Measurements from ENCODE around the gene TRRAP. TPM values are rescaled to one million over a fixed set of nuclear protein-coding genes. Genes with fewer than 3 reads are reported as not detected.
"Not testable (repeated sequence)": the region's sequence is repeated elsewhere in the genome, so short reads cannot be mapped to it uniquely, and the experiment has no call there.

The TRRAP gene
- total and polyA plus RNA-seq, 2 donors: 11.3 to 15.1 TPM

- Histone ChIP-seq H3K27ac (ENCODE audit: low read depth in 1 of 2, low read length in 1 of 2) (no peak overlapping the region), H3K36me3 (ENCODE audit: control insufficient read depth in 2 of 2, insufficient read depth in 2 of 2, low read length in 1 of 2) (peaks cover 47 to 75% of the 10 kb centered on the region in 2 donors), H3K9me3 (ENCODE audit: control insufficient read depth in 2 of 2, insufficient read depth in 1 of 2, low read length in 1 of 2) (no peaks in the 10 kb centered on the region), H3K4me1 (ENCODE audit: control insufficient read depth in 2 of 2, insufficient read depth in 2 of 2, low read length in 2 of 2) (no peaks in the 10 kb centered on the region), H3K27me3 (ENCODE audit: control insufficient read depth in 2 of 2, insufficient read depth in 1 of 2, low read length in 1 of 2) (no peaks in the 10 kb centered on the region), H3K4me3 (ENCODE audit: low read length in 2 of 2) (no peak overlapping the region)
- DNase-seq (ENCODE audit: low read depth in 6 of 9, low spot score in 9 of 9): no peak
- 94% methylated on average over 11 of the region's 11 CpGs for WGBS
These were observed 163.2 kb downstream of the TRRAP start for GRCh38 chr7:99041526-99041925.

- Histone ChIP-seq H3K27me3 (ENCODE audit: control insufficient read depth in 2 of 2, insufficient read depth in 1 of 2, low read length in 1 of 2) (no peaks in the 10 kb centered on the region), H3K4me3 (ENCODE audit: low read length in 2 of 2) (no peak overlapping the region), H3K9me3 (ENCODE audit: control insufficient read depth in 2 of 2, insufficient read depth in 1 of 2, low read length in 1 of 2) (no peaks in the 10 kb centered on the region), H3K27ac (ENCODE audit: low read depth in 1 of 2, low read length in 1 of 2) (no peak overlapping the region), H3K36me3 (ENCODE audit: control insufficient read depth in 2 of 2, insufficient read depth in 2 of 2, low read length in 1 of 2) (peaks cover 43 to 78% of the 10 kb centered on the region in 2 donors), H3K4me1 (ENCODE audit: control insufficient read depth in 2 of 2, insufficient read depth in 2 of 2, low read length in 2 of 2) (no peaks in the 10 kb centered on the region)
- WGBS: 97% methylated on average over 5 of the region's 5 CpGs
- DNase-seq (ENCODE audit: low read depth in 6 of 9, low spot score in 9 of 9): no peak
These were observed 164.6 kb downstream of the TRRAP start for GRCh38 chr7:99042957-99043356.

GRCh38 chr7:99044858-99045257, 166.5 kb downstream of the TRRAP start:
- not testable (repeated sequence) for H3K9me3 ChIP-seq (ENCODE audit: control insufficient read depth in 2 of 2, insufficient read depth in 1 of 2, low read length in 1 of 2); H3K4me3 ChIP-seq (ENCODE audit: low read length in 2 of 2); H3K27me3 ChIP-seq (ENCODE audit: control insufficient read depth in 2 of 2, insufficient read depth in 1 of 2, low read length in 1 of 2); DNase-seq (ENCODE audit: low read depth in 6 of 9, low spot score in 9 of 9); H3K4me1 ChIP-seq (ENCODE audit: control insufficient read depth in 2 of 2, insufficient read depth in 2 of 2, low read length in 2 of 2); H3K27ac ChIP-seq (ENCODE audit: low read depth in 1 of 2, low read length in 1 of 2)
- peaks cover 33 to 72% of the 10 kb centered on the region in 2 donors for H3K36me3 ChIP-seq (ENCODE audit: control insufficient read depth in 2 of 2, insufficient read depth in 2 of 2, low read length in 1 of 2)
- 97% methylated on average over 3 of the region's 3 CpGs for WGBS

GRCh38 chr7:99046262-99046661, 167.9 kb downstream of the TRRAP start:
- H3K4me3 ChIP-seq (ENCODE audit: low read length in 2 of 2); DNase-seq (ENCODE audit: low read depth in 6 of 9, low spot score in 9 of 9); H3K27me3 ChIP-seq (ENCODE audit: control insufficient read depth in 2 of 2, insufficient read depth in 1 of 2, low read length in 1 of 2); H3K27ac ChIP-seq (ENCODE audit: low read depth in 1 of 2, low read length in 1 of 2); H3K9me3 ChIP-seq (ENCODE audit: control insufficient read depth in 2 of 2, insufficient read depth in 1 of 2, low read length in 1 of 2); H3K4me1 ChIP-seq (ENCODE audit: control insufficient read depth in 2 of 2, insufficient read depth in 2 of 2, low read length in 2 of 2): not testable (repeated sequence)
- H3K36me3 ChIP-seq (ENCODE audit: control insufficient read depth in 2 of 2, insufficient read depth in 2 of 2, low read length in 1 of 2): peaks cover 26 to 69% of the 10 kb centered on the region in 2 donors
- 94% methylated on average over 14 of the region's 14 CpGs for WGBS

- WGBS: 98% methylated on average over 8 of the region's 8 CpGs
- Histone ChIP-seq H3K9me3 (ENCODE audit: control insufficient read depth in 2 of 2, insufficient read depth in 1 of 2, low read length in 1 of 2) (no peaks in the 10 kb centered on the region), H3K4me3 (ENCODE audit: low read length in 2 of 2) (no peak overlapping the region), H3K4me1 (ENCODE audit: control insufficient read depth in 2 of 2, insufficient read depth in 2 of 2, low read length in 2 of 2) (no peaks in the 10 kb centered on the region), H3K36me3 (ENCODE audit: control insufficient read depth in 2 of 2, insufficient read depth in 2 of 2, low read length in 1 of 2) (peaks cover 22 to 69% of the 10 kb centered on the region in 2 donors), H3K27ac (ENCODE audit: low read depth in 1 of 2, low read length in 1 of 2) (no peak overlapping the region), H3K27me3 (ENCODE audit: control insufficient read depth in 2 of 2, insufficient read depth in 1 of 2, low read length in 1 of 2) (no peaks in the 10 kb centered on the region)
- DNase-seq (ENCODE audit: low read depth in 6 of 9, low spot score in 9 of 9): no peak
These were observed 168.4 kb downstream of the TRRAP start for GRCh38 chr7:99046722-99047121.

GRCh38 chr7:99047526-99048077, 169.3 kb downstream of the TRRAP start:
- no peaks in the 10 kb centered on the region for H3K9me3 ChIP-seq (ENCODE audit: control insufficient read depth in 2 of 2, insufficient read depth in 1 of 2, low read length in 1 of 2)
- WGBS: 97% methylated on average over 15 of the region's 15 CpGs
- H3K36me3 ChIP-seq (ENCODE audit: control insufficient read depth in 2 of 2, insufficient read depth in 2 of 2, low read length in 1 of 2): peaks cover 31 to 72% of the 10 kb centered on the region in 2 donors
- no peaks in the 10 kb centered on the region for H3K4me1 ChIP-seq (ENCODE audit: control insufficient read depth in 2 of 2, insufficient read depth in 2 of 2, low read length in 2 of 2)
- DNase-seq (ENCODE audit: low read depth in 6 of 9, low spot score in 9 of 9): no peak
- H3K27ac ChIP-seq (ENCODE audit: low read depth in 1 of 2, low read length in 1 of 2): no peak overlapping the region
- H3K27me3 ChIP-seq (ENCODE audit: control insufficient read depth in 2 of 2, insufficient read depth in 1 of 2, low read length in 1 of 2): no peaks in the 10 kb centered on the region
- no peak overlapping the region for H3K4me3 ChIP-seq (ENCODE audit: low read length in 2 of 2)

GRCh38 chr7:99050971-99051370, 172.6 kb downstream of the TRRAP start:
- 93% methylated on average over 2 of the region's 2 CpGs for WGBS
- H3K27me3 ChIP-seq (ENCODE audit: control insufficient read depth in 2 of 2, insufficient read depth in 1 of 2, low read length in 1 of 2): no peaks in the 10 kb centered on the region
- H3K4me3 ChIP-seq (ENCODE audit: low read length in 2 of 2): no peak overlapping the region
- no peaks in the 10 kb centered on the region for H3K9me3 ChIP-seq (ENCODE audit: control insufficient read depth in 2 of 2, insufficient read depth in 1 of 2, low read length in 1 of 2)
- H3K36me3 ChIP-seq (ENCODE audit: control insufficient read depth in 2 of 2, insufficient read depth in 2 of 2, low read length in 1 of 2): peaks cover 39 to 70% of the 10 kb centered on the region in 2 donors
- DNase-seq (ENCODE audit: low read depth in 6 of 9, low spot score in 9 of 9): no peak
- no peak overlapping the region for H3K27ac ChIP-seq (ENCODE audit: low read depth in 1 of 2, low read length in 1 of 2)
- H3K4me1 ChIP-seq (ENCODE audit: control insufficient read depth in 2 of 2, insufficient read depth in 2 of 2, low read length in 2 of 2): no peaks in the 10 kb centered on the region

GRCh38 chr7:99054781-99055180, 176.4 kb downstream of the TRRAP start:
- H3K27me3 ChIP-seq (ENCODE audit: control insufficient read depth in 2 of 2, insufficient read depth in 1 of 2, low read length in 1 of 2): no peaks in the 10 kb centered on the region
- 98% methylated on average over 9 of the region's 9 CpGs for WGBS
- no peak overlapping the region for H3K4me3 ChIP-seq (ENCODE audit: low read length in 2 of 2)
- H3K9me3 ChIP-seq (ENCODE audit: control insufficient read depth in 2 of 2, insufficient read depth in 1 of 2, low read length in 1 of 2): no peaks in the 10 kb centered on the region
- DNase-seq (ENCODE audit: low read depth in 6 of 9, low spot score in 9 of 9): no peak
- H3K36me3 ChIP-seq (ENCODE audit: control insufficient read depth in 2 of 2, insufficient read depth in 2 of 2, low read length in 1 of 2): peaks cover 30 to 58% of the 10 kb centered on the region in 2 donors
- H3K4me1 ChIP-seq (ENCODE audit: control insufficient read depth in 2 of 2, insufficient read depth in 2 of 2, low read length in 2 of 2): no peaks in the 10 kb centered on the region
- no peak overlapping the region for H3K27ac ChIP-seq (ENCODE audit: low read depth in 1 of 2, low read length in 1 of 2)

GRCh38 chr7:99061001-99061776, 182.9 kb downstream of the TRRAP start:
- DNase-seq (ENCODE audit: low read depth in 6 of 9, low spot score in 9 of 9): no peak
- no peaks in the 10 kb centered on the region for H3K27me3 ChIP-seq (ENCODE audit: control insufficient read depth in 2 of 2, insufficient read depth in 1 of 2, low read length in 1 of 2)
- no peak overlapping the region for H3K4me3 ChIP-seq (ENCODE audit: low read length in 2 of 2)
- H3K9me3 ChIP-seq (ENCODE audit: control insufficient read depth in 2 of 2, insufficient read depth in 1 of 2, low read length in 1 of 2): no peaks in the 10 kb centered on the region
- H3K36me3 ChIP-seq (ENCODE audit: control insufficient read depth in 2 of 2, insufficient read depth in 2 of 2, low read length in 1 of 2): peaks cover 5 to 8% of the 10 kb centered on the region in 2 donors
- 77% methylated on average over 6 of the region's 6 CpGs for WGBS
- no peaks in the 10 kb centered on the region for H3K4me1 ChIP-seq (ENCODE audit: control insufficient read depth in 2 of 2, insufficient read depth in 2 of 2, low read length in 2 of 2)
- no peak overlapping the region for H3K27ac ChIP-seq (ENCODE audit: low read depth in 1 of 2, low read length in 1 of 2)
